ENCODE data around the gene TREML4. TPM values are rescaled to one million over a fixed set of nuclear protein-coding genes. Genes with fewer than 3 reads are reported as not detected.
"Not testable (repeated sequence)": the region's sequence is repeated elsewhere in the genome, so short reads cannot be mapped to it uniquely, and the experiment has no call there.

TREML4 gene
- total RNA-seq, 2 donors from 2014 or later, result not detected

- no peak overlapping the region for H3K27ac ChIP-seq (ENCODE audit: low read depth, low read length)
- TF ChIP-seq, protein P1, sequence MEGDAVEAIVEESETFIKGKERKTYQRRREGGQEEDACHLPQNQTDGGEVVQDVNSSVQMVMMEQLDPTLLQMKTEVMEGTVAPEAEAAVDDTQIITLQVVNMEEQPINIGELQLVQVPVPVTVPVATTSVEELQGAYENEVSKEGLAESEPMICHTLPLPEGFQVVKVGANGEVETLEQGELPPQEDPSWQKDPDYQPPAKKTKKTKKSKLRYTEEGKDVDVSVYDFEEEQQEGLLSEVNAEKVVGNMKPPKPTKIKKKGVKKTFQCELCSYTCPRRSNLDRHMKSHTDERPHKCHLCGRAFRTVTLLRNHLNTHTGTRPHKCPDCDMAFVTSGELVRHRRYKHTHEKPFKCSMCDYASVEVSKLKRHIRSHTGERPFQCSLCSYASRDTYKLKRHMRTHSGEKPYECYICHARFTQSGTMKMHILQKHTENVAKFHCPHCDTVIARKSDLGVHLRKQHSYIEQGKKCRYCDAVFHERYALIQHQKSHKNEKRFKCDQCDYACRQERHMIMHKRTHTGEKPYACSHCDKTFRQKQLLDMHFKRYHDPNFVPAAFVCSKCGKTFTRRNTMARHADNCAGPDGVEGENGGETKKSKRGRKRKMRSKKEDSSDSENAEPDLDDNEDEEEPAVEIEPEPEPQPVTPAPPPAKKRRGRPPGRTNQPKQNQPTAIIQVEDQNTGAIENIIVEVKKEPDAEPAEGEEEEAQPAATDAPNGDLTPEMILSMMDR (conservative IDR thresholded peaks at IDR 0.05), result no peak
- H3K4me3 Mint-ChIP-seq, result no peak overlapping the region
- no peaks in the 10 kb centered on the region for H3K9me3 ChIP-seq (ENCODE audit: control insufficient read depth, low read length)
- H3K36me3 ChIP-seq (ENCODE audit: control insufficient read depth, insufficient read depth, low read length), result no peaks in the 10 kb centered on the region
- WGBS, 2 experiments (ENCODE audit: insufficient coverage in 1 of 2, insufficient read length in 1 of 2), result 91 to 97% methylated on average over 4 of the region's 4 CpGs
- H3K9me3 Mint-ChIP-seq, result no peaks in the 10 kb centered on the region
- H3K27ac Mint-ChIP-seq, result no peak overlapping the region
- peaks cover 8% of the 10 kb centered on the region for H3K4me1 Mint-ChIP-seq
- peaks cover 25% of the 10 kb centered on the region for H3K27me3 Mint-ChIP-seq (ENCODE audit: insufficient read depth)
- peaks cover 25% of the 10 kb centered on the region for H3K27me3 ChIP-seq (ENCODE audit: control insufficient read depth, insufficient read depth, low read length, poor library complexity, severe bottlenecking)
- H3K4me3 ChIP-seq (ENCODE audit: low read length), result no peak overlapping the region
- no peak overlapping the region for H3K9ac ChIP-seq (ENCODE audit: extremely low read depth, low read length, poor library complexity, severe bottlenecking)
- DNase-seq, result no peak
- H3K4me1 ChIP-seq (ENCODE audit: control insufficient read depth, insufficient read depth, low read length), result no peaks in the 10 kb centered on the region
- H3K36me3 Mint-ChIP-seq (ENCODE audit: low read depth), result no peaks in the 10 kb centered on the region
These were observed 8.1 kb downstream of the TREML4 start for GRCh38 chr6:41236276-41236675.

GRCh38 chr6:41237128-41237527 lies 9.0 kb downstream of the TREML4 start:
- H3K4me1 Mint-ChIP-seq, result peaks cover 8% of the 10 kb centered on the region
- Histone ChIP-seq H3K4me3 (ENCODE audit: low read length) (no peak overlapping the region), H3K27me3 (ENCODE audit: control insufficient read depth, insufficient read depth, low read length, poor library complexity, severe bottlenecking) (peaks cover 25% of the 10 kb centered on the region), H3K36me3 (ENCODE audit: control insufficient read depth, insufficient read depth, low read length) (no peaks in the 10 kb centered on the region), H3K27ac (ENCODE audit: low read depth, low read length) (no peak overlapping the region), H3K9me3 (ENCODE audit: control insufficient read depth, low read length) (no peaks in the 10 kb centered on the region), H3K9ac (ENCODE audit: extremely low read depth, low read length, poor library complexity, severe bottlenecking) (no peak overlapping the region), H3K4me1 (ENCODE audit: control insufficient read depth, insufficient read depth, low read length) (no peaks in the 10 kb centered on the region)
- H3K27me3 Mint-ChIP-seq (ENCODE audit: insufficient read depth), result peaks cover 29% of the 10 kb centered on the region
- DNase-seq, result no peak
- 72 to 85% methylated on average over 3 to 5 of the region's 5 CpGs for WGBS, 2 experiments (ENCODE audit: insufficient coverage in 1 of 2, insufficient read length in 1 of 2)
- H3K27ac Mint-ChIP-seq, result no peak overlapping the region
- H3K36me3 Mint-ChIP-seq (ENCODE audit: low read depth), result no peaks in the 10 kb centered on the region
- H3K9me3 Mint-ChIP-seq, result no peaks in the 10 kb centered on the region
- no peak overlapping the region for H3K4me3 Mint-ChIP-seq
- TF ChIP-seq, protein P1 (conservative IDR thresholded peaks at IDR 0.05), result no peak

GRCh38 chr6:41239467-41240159 lies 11.5 kb downstream of the TREML4 start:
- no peaks in the 10 kb centered on the region for H3K36me3 Mint-ChIP-seq (ENCODE audit: low read depth)
- no peaks in the 10 kb centered on the region for H3K9me3 Mint-ChIP-seq
- no peaks in the 10 kb centered on the region for H3K9me3 ChIP-seq (ENCODE audit: control insufficient read depth, low read length)
- H3K4me1 Mint-ChIP-seq, result peaks cover 8% of the 10 kb centered on the region
- H3K27ac ChIP-seq (ENCODE audit: low read depth, low read length), result no peak overlapping the region
- H3K36me3 ChIP-seq (ENCODE audit: control insufficient read depth, insufficient read depth, low read length), result no peaks in the 10 kb centered on the region
- no peak overlapping the region for H3K9ac ChIP-seq (ENCODE audit: extremely low read depth, low read length, poor library complexity, severe bottlenecking)
- peaks cover 25% of the 10 kb centered on the region for H3K27me3 ChIP-seq (ENCODE audit: control insufficient read depth, insufficient read depth, low read length, poor library complexity, severe bottlenecking)
- 8 to 11% methylated on average over 13 to 22 of the region's 22 CpGs for WGBS, 2 experiments (ENCODE audit: insufficient coverage in 1 of 2, insufficient read length in 1 of 2)
- H3K4me1 ChIP-seq (ENCODE audit: control insufficient read depth, insufficient read depth, low read length), result no peaks in the 10 kb centered on the region
- peak; percentile 76 for DNase-seq
- TF ChIP-seq, protein P1 (conservative IDR thresholded peaks at IDR 0.05), result peak; percentile 59
- H3K4me3 Mint-ChIP-seq, result peak overlapping the region; percentile 56
- H3K27ac Mint-ChIP-seq, result no peak overlapping the region
- H3K27me3 Mint-ChIP-seq (ENCODE audit: insufficient read depth), result peaks cover 49% of the 10 kb centered on the region
- peak overlapping the region; percentile 70 for H3K4me3 ChIP-seq (ENCODE audit: low read length)

GRCh38 chr6:41246529-41246928 lies 18.4 kb downstream of the TREML4 start:
- not testable (repeated sequence) for DNase-seq; H3K27me3 ChIP-seq (ENCODE audit: control insufficient read depth, insufficient read depth, low read length, poor library complexity, severe bottlenecking); H3K4me3 ChIP-seq (ENCODE audit: low read length); H3K36me3 Mint-ChIP-seq (ENCODE audit: low read depth); H3K9me3 Mint-ChIP-seq; H3K4me1 ChIP-seq (ENCODE audit: control insufficient read depth, insufficient read depth, low read length); H3K4me1 Mint-ChIP-seq; H3K36me3 ChIP-seq (ENCODE audit: control insufficient read depth, insufficient read depth, low read length); H3K27ac Mint-ChIP-seq; H3K9me3 ChIP-seq (ENCODE audit: control insufficient read depth, low read length); H3K27ac ChIP-seq (ENCODE audit: low read depth, low read length); H3K4me3 Mint-ChIP-seq; H3K9ac ChIP-seq (ENCODE audit: extremely low read depth, low read length, poor library complexity, severe bottlenecking)
- WGBS, 2 experiments (ENCODE audit: insufficient coverage in 1 of 2, insufficient read length in 1 of 2), result no CpG with 5 or more reads among the region's 4 CpGs
- H3K27me3 Mint-ChIP-seq (ENCODE audit: insufficient read depth), result peaks cover 41% of the 10 kb centered on the region

All from endodermal cell (in vitro differentiated cells).